Measurements from ENCODE around the gene CFAP58. TPM values are rescaled to one million over a fixed set of nuclear protein-coding genes. Genes with fewer than 3 reads are reported as not detected.

CFAP58 gene
- total and polyA plus RNA-seq, 2 donors (not counting 3 experiments of a cell fraction or from before 2014, with no cell fraction given): 0.07 to 0.29 TPM

DNA sequence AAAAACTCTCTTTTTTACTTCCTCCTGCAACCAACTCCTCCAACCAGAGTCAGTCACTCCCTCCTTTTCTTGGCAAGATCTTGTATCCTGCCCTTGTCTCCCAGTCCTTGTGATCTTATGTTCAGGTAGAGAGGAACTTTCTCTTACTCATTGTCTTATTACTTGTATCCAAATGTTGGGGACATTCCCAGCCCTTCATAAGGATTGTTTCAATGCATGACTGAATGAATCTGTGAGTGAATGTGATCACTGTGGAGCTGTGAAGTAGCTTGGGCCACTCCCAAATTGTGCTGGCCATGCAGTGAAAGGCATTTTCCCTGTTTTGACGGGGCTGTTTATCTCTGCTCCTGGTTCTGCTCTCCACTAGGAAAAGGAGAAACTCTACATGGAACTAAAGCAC is 93.7 kb downstream of the CFAP58 start:
- dilution Hi-C loops (cut with MboI; ENCODE audit: extremely low pct_ligation_motif_present, low sequenced_read_pairs): no loop called here
- Histone ChIP-seq H4K20me1 (replicated peaks; ENCODE audit: control insufficient read depth, extremely low read depth, insufficient read depth, low read length) (no peaks in the 10 kb centered on the region), H3K4me3 (replicated peaks in 1 of 3; ENCODE audit: insufficient read depth in 1 of 3, low read depth in 1 of 3, low read length in 3 of 3) (no peak overlapping the region), H3K4me2 (ENCODE audit: insufficient read depth, low read length) (no peak overlapping the region), H3K9me3 (replicated peaks; ENCODE audit: control insufficient read depth, insufficient read depth, low read length) (no peaks in the 10 kb centered on the region), H2AFZ (ENCODE audit: low read depth, low read length) (no peak overlapping the region), H3K36me3 (ENCODE audit: control insufficient read depth in 2 of 2, extremely low read depth in 1 of 2, insufficient read depth in 2 of 2, low read length in 2 of 2) (no peaks in the 10 kb centered on the region), H3K27ac (ENCODE audit: insufficient read depth, low read depth, low read length) (no peak overlapping the region), H3K4me1 (ENCODE audit: control insufficient read depth, extremely low read depth, insufficient read depth, low read length) (no peaks in the 10 kb centered on the region), H3K27me3 (ENCODE audit: control insufficient read depth in 2 of 2, insufficient read depth in 2 of 2, low read length in 2 of 2) (no peaks in the 10 kb centered on the region), H3K9me1 (replicated peaks; ENCODE audit: control insufficient read depth, extremely low read depth, insufficient read depth, low read length) (no peaks in the 10 kb centered on the region), H3K79me2 (ENCODE audit: control insufficient read depth, insufficient read depth, low read length) (no peaks in the 10 kb centered on the region), H3K9ac (replicated peaks; ENCODE audit: extremely low read depth, insufficient read depth, low read length) (no peak overlapping the region)
- BruUV-seq (replicated peaks): no TSS peak
- FAIRE-seq (no peak), DNase-seq (ENCODE audit: low read depth, low spot score) (no peak)
- CTCF ChIA-PET: no interaction called here
- POLR2A ChIA-PET: no interaction called here
- TF ChIP-seq, protein P1, sequence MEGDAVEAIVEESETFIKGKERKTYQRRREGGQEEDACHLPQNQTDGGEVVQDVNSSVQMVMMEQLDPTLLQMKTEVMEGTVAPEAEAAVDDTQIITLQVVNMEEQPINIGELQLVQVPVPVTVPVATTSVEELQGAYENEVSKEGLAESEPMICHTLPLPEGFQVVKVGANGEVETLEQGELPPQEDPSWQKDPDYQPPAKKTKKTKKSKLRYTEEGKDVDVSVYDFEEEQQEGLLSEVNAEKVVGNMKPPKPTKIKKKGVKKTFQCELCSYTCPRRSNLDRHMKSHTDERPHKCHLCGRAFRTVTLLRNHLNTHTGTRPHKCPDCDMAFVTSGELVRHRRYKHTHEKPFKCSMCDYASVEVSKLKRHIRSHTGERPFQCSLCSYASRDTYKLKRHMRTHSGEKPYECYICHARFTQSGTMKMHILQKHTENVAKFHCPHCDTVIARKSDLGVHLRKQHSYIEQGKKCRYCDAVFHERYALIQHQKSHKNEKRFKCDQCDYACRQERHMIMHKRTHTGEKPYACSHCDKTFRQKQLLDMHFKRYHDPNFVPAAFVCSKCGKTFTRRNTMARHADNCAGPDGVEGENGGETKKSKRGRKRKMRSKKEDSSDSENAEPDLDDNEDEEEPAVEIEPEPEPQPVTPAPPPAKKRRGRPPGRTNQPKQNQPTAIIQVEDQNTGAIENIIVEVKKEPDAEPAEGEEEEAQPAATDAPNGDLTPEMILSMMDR (IDR thresholded peaks at IDR 0.05; ENCODE audit: extremely low read depth in 1 of 2, insufficient read depth in 1 of 2, low read depth in 1 of 2, low read length in 2 of 2): no peak
- no peak for TF ChIP-seq GATA2 (IDR thresholded peaks at IDR 0.05; ENCODE audit: insufficient read depth, insufficient read length, low read depth, low read length)
- TF ChIP-seq POLR2A (IDR thresholded peaks at IDR 0.05; ENCODE audit: low read depth, low read length): no peak
- no peak for TF ChIP-seq JUN (IDR thresholded peaks at IDR 0.05; ENCODE audit: borderline replicate concordance, insufficient read depth, insufficient read length, low read depth)
- no peak for TF ChIP-seq MYC (IDR thresholded peaks at IDR 0.05; ENCODE audit: low read depth, low read length)
- intact Hi-C loops (cut with micrococcal nuclease): no loop called here

GRCh38 chr10:104447906-104448305 is 94.3 kb downstream of the CFAP58 start:
- ChIA-PET CTCF (no interaction called here), POLR2A (no interaction called here)
- intact Hi-C loops (cut with micrococcal nuclease) (no loop called here), dilution Hi-C loops (cut with MboI; ENCODE audit: extremely low pct_ligation_motif_present, low sequenced_read_pairs) (no loop called here)
- no peak overlapping the region for H3K4me2 ChIP-seq (ENCODE audit: insufficient read depth, low read length)
- no peak overlapping the region for H3K4me3 ChIP-seq (replicated peaks in 1 of 3; ENCODE audit: insufficient read depth in 1 of 3, low read depth in 1 of 3, low read length in 3 of 3)
- no peak overlapping the region for H3K9ac ChIP-seq (replicated peaks; ENCODE audit: extremely low read depth, insufficient read depth, low read length)
- no peaks in the 10 kb centered on the region for H3K9me1 ChIP-seq (replicated peaks; ENCODE audit: control insufficient read depth, extremely low read depth, insufficient read depth, low read length)
- H2AFZ ChIP-seq (ENCODE audit: low read depth, low read length): no peak overlapping the region
- H3K27me3 ChIP-seq (ENCODE audit: control insufficient read depth in 2 of 2, insufficient read depth in 2 of 2, low read length in 2 of 2): no peaks in the 10 kb centered on the region
- no peak for FAIRE-seq
- H3K27ac ChIP-seq (ENCODE audit: insufficient read depth, low read depth, low read length): no peak overlapping the region
- no TSS peak for BruUV-seq (replicated peaks)
- H4K20me1 ChIP-seq (replicated peaks; ENCODE audit: control insufficient read depth, extremely low read depth, insufficient read depth, low read length): no peaks in the 10 kb centered on the region
- no peaks in the 10 kb centered on the region for H3K4me1 ChIP-seq (ENCODE audit: control insufficient read depth, extremely low read depth, insufficient read depth, low read length)
- no peaks in the 10 kb centered on the region for H3K9me3 ChIP-seq (replicated peaks; ENCODE audit: control insufficient read depth, insufficient read depth, low read length)
- no peaks in the 10 kb centered on the region for H3K36me3 ChIP-seq (ENCODE audit: control insufficient read depth in 2 of 2, extremely low read depth in 1 of 2, insufficient read depth in 2 of 2, low read length in 2 of 2)
- no peak for TF ChIP-seq MAX (IDR thresholded peaks at IDR 0.05; ENCODE audit: insufficient read depth, insufficient read length)
- no peak for TF ChIP-seq FOS (IDR thresholded peaks at IDR 0.05; ENCODE audit: borderline replicate concordance, insufficient read depth, low read length)
- TF ChIP-seq JUN (IDR thresholded peaks at IDR 0.05; ENCODE audit: borderline replicate concordance, insufficient read depth, insufficient read length, low read depth): no peak
- TF ChIP-seq EZH2 (IDR thresholded peaks at IDR 0.05; ENCODE audit: borderline replicate concordance, low read depth, low read length, severe bottlenecking): no peak
- TF ChIP-seq POLR2A (IDR thresholded peaks at IDR 0.05; ENCODE audit: low read depth, low read length): no peak
- TF ChIP-seq POLR2AphosphoS5 (IDR thresholded peaks at IDR 0.05; ENCODE audit: insufficient read depth, low read depth, low read length): no peak
- no peak for TF ChIP-seq MYC (IDR thresholded peaks at IDR 0.05; ENCODE audit: low read depth, low read length)
- no peak for TF ChIP-seq GATA2 (IDR thresholded peaks at IDR 0.05; ENCODE audit: insufficient read depth, insufficient read length, low read depth, low read length)
- TF ChIP-seq, protein P1 (IDR thresholded peaks at IDR 0.05; ENCODE audit: extremely low read depth in 1 of 2, insufficient read depth in 1 of 2, low read depth in 1 of 2, low read length in 2 of 2): no peak
- H3K79me2 ChIP-seq (ENCODE audit: control insufficient read depth, insufficient read depth, low read length): no peaks in the 10 kb centered on the region
- DNase-seq (ENCODE audit: low read depth, low spot score): no peak
